Stomach (tissue), 9 donors: ENCODE results near the gene VPS54. TPM values are rescaled to one million over a fixed set of nuclear protein-coding genes. Genes with fewer than 3 reads are reported as not detected.

Experiments used
- DNase-seq, 2 donors: peaks; one replicate each; pipeline versions ENCODE4 v3.0.0 to v3.0.0-alpha.2; 2013 to 2019
- H3K27ac ChIP-seq, 5 donors: fragments of 200-600 bp in 4 of 5; sonication (generic) in 4 of 5; one replicate each; pipeline ENCODE4 v1.5.1; 2013 to 2019; ENCODE audit warnings: mild to moderate bottlenecking in 1 of 5, moderate library complexity in 1 of 5
- H3K27me3 ChIP-seq, 3 donors: fragments of 200-600 bp; sonication (generic); one replicate each; pipeline ENCODE4 v1.5.1; 2017 to 2019; ENCODE audit warnings: mixed run types in 1 of 3
- H3K36me3 ChIP-seq, 4 donors: fragments of 200-600 bp; sonication (generic); 1 replicate in 3 of 4; 2 replicates in 1 of 4; pipeline ENCODE4 v1.5.1; 2016 to 2019
- H3K4me1 ChIP-seq, 4 donors: fragments of 200-600 bp; sonication (generic); one replicate each; pipeline ENCODE4 v1.5.1; 2016 to 2019
- H3K4me3 ChIP-seq, 4 donors: fragments of 200-600 bp; sonication (generic) in 3 of 4; one replicate each; pipeline ENCODE4 v1.5.1; 2016 to 2019; ENCODE audit warnings: mild to moderate bottlenecking in 1 of 4
- H3K9me3 ChIP-seq, 4 donors: fragments of 200-600 bp; sonication (generic); one replicate each; pipeline ENCODE4 v1.5.1; 2016 to 2019
- CTCF ChIP-seq, 7 experiments: fragments of 450-650 bp in 4 of 7; fragments of 200-600 bp in 3 of 7; sonication (generic) in 3 of 7; IDR thresholded peaks; one replicate each; pipeline ENCODE4 v1.5.1; 2016 to 2019; ENCODE audit warnings: antibody characterized with exemption in 7 of 7, control low read depth in 2 of 7, mild to moderate bottlenecking in 1 of 7
- EP300 ChIP-seq: sonication (generic); formaldehyde crosslinking; IDR thresholded peaks from one replicate; pipeline ENCODE4 v1.6.1; 2017; ENCODE audit warnings: antibody characterized with exemption
- POLR2A ChIP-seq, 4 donors: fragments of 450-650 bp; IDR thresholded peaks; one replicate each; pipeline ENCODE4 v1.6.1; 2016; ENCODE audit warnings: antibody characterized with exemption in 4 of 4, control low read depth in 2 of 4, mild to moderate bottlenecking in 1 of 4, moderate library complexity in 1 of 4
- POLR2AphosphoS5 ChIP-seq, 3 donors: sonication (generic); formaldehyde crosslinking; IDR thresholded peaks; one replicate each; pipeline ENCODE4 v1.6.1; 2016; ENCODE audit warnings: antibody characterized with exemption in 3 of 3
- WGBS, 5 donors: extraction: QIAGEN DNeasy Blood & Tissue Kit in 3 of 5; methylation state at CpG; one replicate each; pipeline versions ENCODE4 v1.1.5 to v1.1.7; 2013 to 2018; 5-methylcytosine and 5-hydroxymethylcytosine counted together
- intact Hi-C: fragments of 100-400 bp; cut with DNase I; formaldehyde crosslinking; loops from one replicate; pipeline ENCODE4 v1.15.1; 2023; ENCODE audit warnings: low total_unique reads
- polyA plus RNA-seq, 3 donors: library from polyadenylated mRNA; stranded (reverse); fragments of 200-250 nt; gene quantifications; one replicate each; pipeline ENCODE4 v1.2.3, GENCODE V29; 2013
- total RNA-seq, 5 donors: library from RNA; depleted of rRNA; stranded (reverse); fragments of >200 nt; gene quantifications; one replicate each; pipeline versions ENCODE4 v1.1.0 to v1.2.3, GENCODE V29; 2014 to 2016
- donor health status: healthy with polysubstance abuse.
- donor health status: Bipolar disorder and iron deficiency.
- donor health status: healthy.

VPS54 gene
- total and polyA plus RNA-seq, 8 donors: 3.2 to 58.9 (median 13.1) TPM

- DNase-seq: no peak
- no peak for TF ChIP-seq POLR2A (IDR thresholded peaks at IDR 0.05)
- no peak for TF ChIP-seq POLR2AphosphoS5 (IDR thresholded peaks at IDR 0.05)
- no peak for TF ChIP-seq CTCF (IDR thresholded peaks at IDR 0.05)
- no peak for TF ChIP-seq EP300
- Histone ChIP-seq H3K27me3 (no peaks in the 10 kb centered on the region), H3K9me3 (peaks cover 0 to 25% (median 13%) of the 10 kb centered on the region in 4 donors), H3K27ac (no peak overlapping the region), H3K4me1 (no peaks in the 10 kb centered on the region), H3K4me3 (no peak overlapping the region), H3K36me3 (peaks cover 14 to 82% (median 70%) of the 10 kb centered on the region in 4 donors)
- WGBS, 5 donors: 91 to 97% (median 94%) methylated on average over 2 of the region's 2 CpGs
- intact Hi-C loops: no loop called here
Measured at GRCh38 chr2:63903003-63903402, 116.2 kb downstream of the VPS54 start.

GRCh38 chr2:63902149-63902548, 117.1 kb downstream of the VPS54 start:
- TF ChIP-seq CTCF (IDR thresholded peaks at IDR 0.05): no peak
- no peak for TF ChIP-seq POLR2AphosphoS5 (IDR thresholded peaks at IDR 0.05)
- no peak for TF ChIP-seq POLR2A (IDR thresholded peaks at IDR 0.05)
- no peak for TF ChIP-seq EP300
- Histone ChIP-seq H3K36me3 (peaks cover 18 to 81% (median 70%) of the 10 kb centered on the region in 4 donors), H3K4me1 (no peaks in the 10 kb centered on the region), H3K27me3 (no peaks in the 10 kb centered on the region), H3K27ac (no peak overlapping the region), H3K9me3 (peaks cover 0 to 25% (median 13%) of the 10 kb centered on the region in 4 donors), H3K4me3 (no peak overlapping the region)
- intact Hi-C loops: no loop called here
- DNase-seq: no peak

- H3K4me1 ChIP-seq: no peaks in the 10 kb centered on the region
- no peak overlapping the region for H3K27ac ChIP-seq
- DNase-seq: no peak
- peaks cover 0 to 23% (median 9%) of the 10 kb centered on the region in 4 donors for H3K9me3 ChIP-seq
- no peaks in the 10 kb centered on the region for H3K27me3 ChIP-seq
- intact Hi-C loops: no loop called here
- H3K36me3 ChIP-seq: peaks cover 17 to 84% (median 76%) of the 10 kb centered on the region in 4 donors
- TF ChIP-seq POLR2AphosphoS5 (IDR thresholded peaks at IDR 0.05) (no peak), EP300 (no peak), POLR2A (IDR thresholded peaks at IDR 0.05) (no peak), CTCF (IDR thresholded peaks at IDR 0.05) (no peak)
- WGBS, 5 donors: 91 to 100% (median 98%) methylated on average over 1 of the region's 1 CpG
- H3K4me3 ChIP-seq: no peak overlapping the region
Measured at GRCh38 chr2:63899639-63900038, 119.6 kb downstream of the VPS54 start.

- Histone ChIP-seq H3K36me3 (peaks cover 22 to 89% (median 84%) of the 10 kb centered on the region in 4 donors), H3K27me3 (no peaks in the 10 kb centered on the region), H3K27ac (no peak overlapping the region), H3K4me3 (no peak overlapping the region), H3K9me3 (peaks cover 0 to 20% (median 9%) of the 10 kb centered on the region in 4 donors), H3K4me1 (no peaks in the 10 kb centered on the region)
- 92 to 98% (median 94%) methylated on average over 5 of the region's 5 CpGs for WGBS, 5 donors
- TF ChIP-seq POLR2AphosphoS5 (IDR thresholded peaks at IDR 0.05) (no peak), POLR2A (IDR thresholded peaks at IDR 0.05) (no peak), EP300 (no peak)
- intact Hi-C loops: no loop called here
- DNase-seq: no peak
Measured at GRCh38 chr2:63898839-63899238, 120.4 kb downstream of the VPS54 start.

- intact Hi-C loops: no loop called here
- peaks cover 16 to 98% (median 90%) of the 10 kb centered on the region in 4 donors for H3K36me3 ChIP-seq
Measured at GRCh38 chr2:63894167-63894566, 125.1 kb downstream of the VPS54 start.

More at GRCh38 chr2:63894167-63894566, 125.1 kb downstream of the VPS54 start:
- no peak for DNase-seq
- TF ChIP-seq CTCF (IDR thresholded peaks at IDR 0.05): no peak
- no peak for TF ChIP-seq EP300
- no peak for TF ChIP-seq POLR2A (IDR thresholded peaks at IDR 0.05)
- H3K4me3 ChIP-seq: no peak overlapping the region
- no peak overlapping the region for H3K27ac ChIP-seq
- H3K4me1 ChIP-seq: peaks cover 0 to 22% (median 10%) of the 10 kb centered on the region in 4 donors
- WGBS, 5 donors: 68 to 100% (median 100%) methylated on average over 1 of the region's 1 CpG
- H3K27me3 ChIP-seq: no peaks in the 10 kb centered on the region
- no peaks in the 10 kb centered on the region for H3K9me3 ChIP-seq
